SJCRH30 (cell line): ENCODE results near the gene ARHGEF19. TPM values are rescaled to one million over a fixed set of nuclear protein-coding genes. Genes with fewer than 3 reads are reported as not detected.
"Not testable (repeated sequence)": the region's sequence is repeated elsewhere in the genome, so short reads cannot be mapped to it uniquely, and the experiment has no call there.

ENCODE experiments used
- DNase-seq, 2 experiments: peaks; one replicate each; pipeline ENCODE4 v3.0.0-alpha.2; 2015 to 2020
- H3K27ac ChIP-seq: fragments of 250-450 bp; sonication (Bioruptor Pico); 2 replicates; pipeline ENCODE4 v1.5.1; 2020; ENCODE audit warnings: mild to moderate bottlenecking, moderate library complexity
- H3K27me3 ChIP-seq: fragments of 250-450 bp; sonication (Bioruptor Pico); 2 replicates; pipeline ENCODE4 v1.5.1; 2020; ENCODE audit warnings: mild to moderate bottlenecking, moderate library complexity
- H3K36me3 ChIP-seq: fragments of 250-450 bp; sonication (Bioruptor Pico); 2 replicates; pipeline ENCODE4 v1.5.1; 2020; ENCODE audit warnings: mild to moderate bottlenecking, moderate library complexity
- H3K4me1 ChIP-seq: fragments of 250-450 bp; sonication (Bioruptor Pico); 2 replicates; pipeline ENCODE4 v1.5.1; 2020; ENCODE audit warnings: mild to moderate bottlenecking, moderate library complexity
- H3K4me3 ChIP-seq: fragments of 250-450 bp; sonication (Bioruptor Pico); 2 replicates; pipeline ENCODE4 v1.5.1; 2020; ENCODE audit warnings: mild to moderate bottlenecking, moderate library complexity
- H3K9me3 ChIP-seq: fragments of 250-450 bp; sonication (Bioruptor Pico); replicated peaks from 2 replicates; pipeline ENCODE4 v1.5.1; 2020; ENCODE audit warnings: mild to moderate bottlenecking, moderate library complexity
- total RNA-seq: library from RNA; depleted of rRNA; stranded (reverse); fragments of >200 nt; shearing (Covaris generic); gene quantifications from 2 replicates; pipeline ENCODE4 v1.2.3, GENCODE V29; 2014

The ARHGEF19 gene
- total RNA-seq, 1 experiment from 2014 or later, result 9.9 TPM

DNA sequence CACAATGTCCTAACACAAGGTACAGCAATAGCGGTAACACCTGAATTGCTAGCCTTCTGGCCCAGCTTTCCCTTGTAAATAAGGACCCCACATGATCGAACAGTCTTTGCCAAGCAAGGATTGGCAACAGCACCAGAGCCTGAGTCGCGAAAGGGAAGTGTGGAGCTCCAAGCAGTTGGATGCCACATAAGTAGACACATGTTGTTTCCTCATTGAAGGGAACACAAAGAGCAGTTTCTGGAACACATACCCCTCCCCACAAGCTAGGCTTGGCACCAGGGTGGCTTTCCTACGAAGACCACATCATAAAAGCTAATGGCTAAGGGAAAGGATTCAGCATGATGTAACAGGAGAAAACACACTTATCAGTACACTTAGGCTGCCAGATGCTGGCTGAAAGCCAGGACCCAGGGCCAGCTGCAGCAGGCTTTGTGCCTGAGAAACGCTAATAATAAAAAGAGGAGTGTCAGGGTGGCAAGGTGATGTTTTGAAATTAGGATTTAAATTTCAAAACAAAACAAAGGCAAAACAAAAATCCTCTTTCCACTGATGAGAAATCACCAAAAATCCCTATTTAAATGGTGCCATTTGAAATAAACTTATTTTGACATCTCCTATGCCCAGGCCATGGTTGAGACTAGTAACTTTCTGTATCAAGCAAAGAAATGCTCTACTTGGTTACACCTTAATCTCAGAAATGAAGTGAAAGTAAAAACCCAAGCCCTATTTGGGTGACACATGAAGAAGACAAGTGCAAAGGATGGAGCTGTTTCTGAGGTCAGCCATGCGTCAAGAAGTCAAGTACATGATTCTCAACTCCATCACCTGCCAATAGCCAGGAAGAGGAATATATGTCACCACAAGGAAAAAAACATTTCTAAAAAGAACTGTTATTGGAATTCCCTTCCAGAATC is 36.4 kb upstream of the ARHGEF19 start:
- H3K27me3 ChIP-seq, result no peaks in the 10 kb centered on the region
- peaks cover 6% of the 10 kb centered on the region; the same call in 1 of the 2 replicates for H3K36me3 ChIP-seq
- no peaks in the 10 kb centered on the region for H3K9me3 ChIP-seq
- peaks cover 24% of the 10 kb centered on the region for H3K4me1 ChIP-seq
- peak overlapping the region; percentile 20 for H3K27ac ChIP-seq
- no peak overlapping the region for H3K4me3 ChIP-seq
- DNase-seq, result peak; percentile 87 to 94

DNA sequence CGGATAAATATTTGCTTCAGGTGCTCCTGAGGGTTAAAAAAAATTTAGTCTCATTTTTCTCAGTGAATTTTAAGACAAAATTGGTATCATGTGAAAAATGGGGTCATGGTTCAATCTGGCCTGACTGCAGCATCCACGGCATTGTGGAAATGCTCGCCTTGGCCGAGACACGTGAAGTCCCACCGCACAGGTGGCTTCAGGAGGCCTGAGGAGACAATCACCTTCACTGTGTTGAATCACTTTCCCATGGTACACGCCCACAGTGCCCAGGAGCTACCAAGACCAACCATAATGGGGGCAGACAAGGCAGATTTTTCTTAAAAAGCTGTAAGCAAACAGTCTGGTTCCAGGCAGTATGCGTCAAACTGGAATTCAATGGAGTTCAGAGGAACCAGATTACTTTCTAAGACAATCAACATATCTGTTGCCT is 35.6 kb upstream of the ARHGEF19 start:
- peak overlapping the region; percentile 20 for H3K27ac ChIP-seq
- H3K27me3 ChIP-seq, result no peaks in the 10 kb centered on the region
- no peaks in the 10 kb centered on the region for H3K9me3 ChIP-seq
- H3K4me1 ChIP-seq, result peaks cover 32% of the 10 kb centered on the region
- H3K4me3 ChIP-seq, result no peak overlapping the region
- peaks cover 6% of the 10 kb centered on the region; the same call in 1 of the 2 replicates for H3K36me3 ChIP-seq
- DNase-seq, result no peak

DNA sequence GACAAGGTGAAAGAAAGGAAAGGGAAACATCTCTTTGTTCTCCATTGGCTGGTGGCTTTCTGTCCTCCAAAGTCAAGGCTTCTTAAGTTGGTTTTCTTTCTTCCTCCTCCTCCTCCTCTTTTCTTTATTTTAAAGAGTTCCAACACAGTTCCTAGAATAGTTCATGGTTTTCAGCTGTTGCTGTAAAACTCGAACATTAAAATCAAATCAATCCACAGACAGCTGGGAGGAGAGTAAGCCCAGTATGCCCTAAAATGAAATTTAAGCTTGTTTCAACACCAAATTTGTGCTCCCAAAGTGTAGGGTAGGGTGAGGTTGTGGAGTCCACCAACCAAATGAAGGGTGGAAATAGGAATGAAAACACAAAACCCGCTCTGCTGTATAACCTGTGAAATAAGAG is 35.0 kb upstream of the ARHGEF19 start:
- Histone ChIP-seq H3K9me3 (no peaks in the 10 kb centered on the region), H3K27ac (no peak overlapping the region), H3K4me1 (peaks cover 36% of the 10 kb centered on the region), H3K27me3 (no peaks in the 10 kb centered on the region), H3K4me3 (no peak overlapping the region), H3K36me3 (peaks cover 6% of the 10 kb centered on the region; the same call in 1 of the 2 replicates)
- no peak for DNase-seq

DNA sequence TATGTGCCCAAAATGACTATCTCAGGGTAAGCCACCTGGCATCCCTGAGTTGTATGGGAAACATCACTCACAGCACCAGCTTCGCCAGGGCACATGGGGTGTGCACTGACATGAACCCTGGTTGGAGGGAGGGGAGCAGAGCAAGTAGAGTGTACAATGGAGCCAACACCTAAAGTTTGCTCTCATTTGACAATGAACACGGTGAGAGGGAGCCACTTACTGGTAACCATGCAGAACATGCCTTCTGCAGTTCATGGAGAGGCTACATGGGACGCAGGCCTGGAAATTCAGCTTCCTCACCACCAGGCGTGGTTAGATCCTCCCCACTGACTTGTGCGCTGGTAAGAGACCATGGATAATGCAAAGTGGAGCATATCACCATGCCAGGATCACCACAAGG is 34.5 kb upstream of the ARHGEF19 start:
- Histone ChIP-seq H3K27ac (no peak overlapping the region), H3K4me1 (peaks cover 36% of the 10 kb centered on the region), H3K36me3 (peaks cover 2% of the 10 kb centered on the region; the same call in 1 of the 2 replicates), H3K27me3 (no peaks in the 10 kb centered on the region), H3K4me3 (no peak overlapping the region), H3K9me3 (no peaks in the 10 kb centered on the region)
- DNase-seq, result no peak

DNA sequence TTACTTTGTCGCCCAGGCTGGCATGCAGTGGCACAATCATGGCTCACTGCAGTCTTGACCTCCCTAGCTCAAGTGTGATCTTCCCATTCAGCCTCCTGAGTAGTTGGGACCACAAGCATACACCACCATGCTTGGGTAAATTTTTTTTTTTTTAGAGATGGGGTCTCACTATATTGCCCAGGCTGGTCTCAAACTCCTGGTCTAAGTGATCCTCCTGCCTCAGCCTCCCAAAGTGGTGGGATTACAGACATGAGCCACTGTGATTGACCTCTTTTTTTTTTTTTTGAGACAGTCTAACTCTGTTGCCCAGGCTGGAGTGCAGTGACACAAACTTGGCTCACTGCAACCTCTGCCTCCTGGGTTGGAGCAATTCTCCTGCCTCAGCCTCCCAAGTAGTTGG is 33.8 kb upstream of the ARHGEF19 start:
- not testable (repeated sequence) for H3K27ac ChIP-seq, DNase-seq, H3K9me3 ChIP-seq, H3K4me3 ChIP-seq, H3K36me3 ChIP-seq, H3K27me3 ChIP-seq
- H3K4me1 ChIP-seq, result peaks cover 36% of the 10 kb centered on the region

DNA sequence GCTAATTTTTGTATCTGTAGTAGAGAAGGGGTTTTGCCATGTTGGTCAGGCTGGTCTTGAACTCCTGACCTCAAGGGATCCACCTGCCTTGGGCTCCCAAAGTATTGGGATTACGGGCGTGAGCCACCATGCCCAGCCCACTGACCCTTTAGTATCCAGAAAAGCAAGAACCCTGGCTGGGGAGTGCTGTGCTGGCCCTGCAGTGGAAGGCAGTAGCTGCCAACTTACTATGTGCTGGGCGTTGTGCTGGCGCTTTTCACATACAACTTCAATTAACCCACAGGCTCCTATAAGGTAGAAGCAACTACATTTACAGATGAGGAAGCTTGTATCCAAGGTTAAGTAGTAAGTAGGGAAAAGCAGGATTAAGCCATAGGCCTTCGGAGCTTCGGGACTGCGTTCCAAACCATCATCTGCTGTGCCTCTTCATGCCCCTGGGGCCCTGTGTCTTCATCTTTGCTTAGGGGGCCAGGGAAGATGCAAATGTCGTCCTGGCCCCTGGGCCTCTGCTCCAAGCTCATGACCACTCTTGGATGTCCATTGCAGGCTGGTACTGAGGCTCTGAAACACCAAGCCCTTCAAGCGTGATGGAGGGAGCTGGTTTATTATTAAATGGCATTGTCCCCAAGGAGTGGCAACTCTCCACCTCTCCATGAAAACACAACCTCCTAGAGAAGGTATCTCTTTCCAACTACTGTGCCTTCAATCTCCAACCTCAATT is 33.2 kb upstream of the ARHGEF19 start:
- Histone ChIP-seq H3K27me3 (no peaks in the 10 kb centered on the region), H3K36me3 (no peaks in the 10 kb centered on the region; the same call in 1 of the 2 replicates), H3K27ac (no peak overlapping the region), H3K4me1 (peaks cover 36% of the 10 kb centered on the region), H3K4me3 (no peak overlapping the region), H3K9me3 (no peaks in the 10 kb centered on the region)
- DNase-seq, result no peak

DNA sequence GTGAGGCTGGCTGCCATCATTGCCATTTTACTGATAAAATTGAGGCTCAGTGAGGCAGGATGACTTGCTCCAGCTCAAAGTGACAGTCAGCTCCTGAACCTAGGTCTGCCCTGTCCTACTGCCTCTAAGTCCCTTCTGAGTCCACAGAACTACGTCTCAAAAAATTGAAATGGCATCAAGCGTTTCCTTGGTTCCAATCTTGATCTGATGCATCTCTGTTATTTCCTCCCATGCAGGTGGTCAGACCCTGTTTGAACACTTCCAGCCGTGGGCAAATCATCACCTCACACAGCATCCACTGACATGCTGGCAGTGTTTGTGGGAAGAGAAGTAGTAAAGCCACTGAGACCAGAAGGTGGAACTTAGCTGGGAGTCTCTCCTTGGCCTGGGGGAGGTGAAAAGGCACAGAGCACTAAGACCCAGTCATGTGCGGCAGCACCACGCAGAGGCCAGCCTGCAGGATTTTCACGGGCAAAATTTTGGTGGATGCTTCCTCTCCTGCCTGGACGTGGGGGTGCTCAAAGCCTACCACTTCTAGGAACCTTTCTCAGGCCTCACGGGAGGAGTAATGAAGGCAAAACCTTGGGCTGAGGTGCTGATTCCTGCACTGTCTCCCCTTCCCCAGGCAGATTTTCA is 32.3 kb upstream of the ARHGEF19 start:
- Histone ChIP-seq H3K36me3 (no peaks in the 10 kb centered on the region; the same call in 1 of the 2 replicates), H3K27me3 (no peaks in the 10 kb centered on the region), H3K4me1 (peaks cover 37% of the 10 kb centered on the region), H3K27ac (no peak overlapping the region), H3K4me3 (no peak overlapping the region), H3K9me3 (no peaks in the 10 kb centered on the region)
- no peak for DNase-seq

DNA sequence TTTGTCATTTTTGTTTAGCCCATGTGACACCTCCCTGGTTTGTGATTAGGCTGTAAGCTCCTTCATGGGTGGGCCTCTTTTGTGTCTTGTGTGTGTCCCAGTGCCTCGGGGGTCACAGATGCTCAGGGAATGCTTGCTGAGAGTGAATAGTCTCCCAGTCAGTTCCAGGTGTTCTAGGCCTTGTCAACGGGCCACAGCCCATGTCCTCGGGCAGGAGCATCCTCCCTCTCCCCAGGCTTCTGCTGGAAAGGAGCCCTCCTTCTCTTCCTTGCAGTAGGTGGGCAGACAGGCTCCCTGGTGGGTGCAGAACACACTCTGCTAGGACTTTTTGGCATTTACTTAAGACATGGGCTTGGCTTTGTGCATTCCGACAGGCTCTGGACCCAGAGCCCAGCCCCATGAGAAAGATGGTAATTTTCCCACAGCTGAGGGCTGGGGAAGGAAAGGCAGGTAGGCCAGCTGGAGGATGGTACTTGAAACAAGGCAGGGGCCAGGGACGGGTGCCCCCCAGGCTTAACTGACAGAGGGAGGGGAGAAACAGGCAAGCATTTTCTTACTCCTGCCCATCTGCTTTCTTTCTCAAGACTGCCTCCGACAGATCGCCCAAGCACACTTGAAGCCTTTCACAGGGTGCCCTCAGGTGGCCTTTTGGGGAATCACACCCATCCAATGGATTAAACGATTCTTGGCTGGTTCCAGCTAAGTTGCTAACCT is 31.6 kb upstream of the ARHGEF19 start:
- DNase-seq, result peak; percentile 79 to 94
- Histone ChIP-seq H3K4me1 (peaks cover 37% of the 10 kb centered on the region), H3K4me3 (no peak overlapping the region)

DNA sequence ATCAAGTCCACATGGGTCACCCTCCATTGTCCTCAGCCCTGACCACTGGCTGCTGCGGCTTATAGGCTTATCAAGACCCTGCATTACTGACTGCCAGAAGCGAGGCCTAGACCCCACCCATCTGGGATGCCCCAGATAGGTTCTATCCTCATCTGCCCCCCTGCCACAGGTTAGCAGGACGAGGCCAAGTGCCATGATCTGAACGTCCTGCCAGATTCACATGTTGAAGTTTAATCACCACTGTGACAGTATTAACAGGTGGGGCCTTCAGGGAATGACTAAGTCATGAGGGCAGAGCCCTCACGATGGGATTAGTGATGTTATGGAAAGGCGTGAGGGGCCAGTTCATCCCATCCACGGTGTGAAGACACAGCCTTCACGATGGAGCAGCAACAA is 30.8 kb upstream of the ARHGEF19 start:
- H3K4me3 ChIP-seq, result no peak overlapping the region
- no peak overlapping the region for H3K27ac ChIP-seq
- H3K9me3 ChIP-seq, result no peaks in the 10 kb centered on the region
- peak; percentile 31 to 61 for DNase-seq
- no peaks in the 10 kb centered on the region for H3K27me3 ChIP-seq
- H3K4me1 ChIP-seq, result peaks cover 37% of the 10 kb centered on the region
- H3K36me3 ChIP-seq, result no peaks in the 10 kb centered on the region

More for the DNA sequence above, 31.6 kb upstream of the ARHGEF19 start:
- no peaks in the 10 kb centered on the region for H3K27me3 ChIP-seq
- H3K27ac ChIP-seq, result no peak overlapping the region
- H3K9me3 ChIP-seq, result no peaks in the 10 kb centered on the region
- no peaks in the 10 kb centered on the region for H3K36me3 ChIP-seq

DNA sequence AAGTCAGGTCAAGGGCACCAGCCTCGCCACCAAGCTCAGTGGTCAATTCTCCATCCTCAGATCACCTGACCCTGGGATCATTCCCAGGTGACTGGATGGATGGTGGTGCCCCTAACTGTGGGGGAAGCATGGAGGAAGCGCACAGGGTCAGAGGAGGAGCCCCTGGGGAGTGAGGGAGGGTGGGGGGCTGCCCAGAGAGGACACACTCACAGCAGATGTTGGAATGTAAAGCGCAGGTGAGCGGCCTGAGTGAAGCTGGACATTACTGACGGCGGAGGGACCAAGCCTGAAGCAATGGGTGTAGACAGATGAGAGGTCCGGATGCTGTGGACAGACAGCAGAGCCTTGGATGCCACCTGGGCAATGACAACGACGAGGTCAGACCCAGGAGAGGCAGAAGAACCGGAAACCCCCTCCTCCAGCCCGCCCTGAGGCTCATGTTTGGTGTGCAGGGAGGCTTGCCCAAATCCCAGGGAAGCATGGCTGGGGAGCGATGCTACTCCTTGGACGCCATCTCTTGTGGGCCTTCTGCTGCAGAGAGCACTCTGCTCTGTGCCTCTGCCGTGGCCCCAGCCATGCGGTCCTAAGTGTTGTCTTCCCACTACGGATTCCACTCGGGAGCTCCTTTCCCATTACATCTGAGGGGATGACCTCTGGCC is 30.2 kb upstream of the ARHGEF19 start:
- Histone ChIP-seq H3K27ac (no peak overlapping the region), H3K27me3 (no peaks in the 10 kb centered on the region), H3K4me1 (peaks cover 35% of the 10 kb centered on the region), H3K9me3 (no peaks in the 10 kb centered on the region), H3K36me3 (no peaks in the 10 kb centered on the region), H3K4me3 (no peak overlapping the region)
- no peak for DNase-seq

DNA sequence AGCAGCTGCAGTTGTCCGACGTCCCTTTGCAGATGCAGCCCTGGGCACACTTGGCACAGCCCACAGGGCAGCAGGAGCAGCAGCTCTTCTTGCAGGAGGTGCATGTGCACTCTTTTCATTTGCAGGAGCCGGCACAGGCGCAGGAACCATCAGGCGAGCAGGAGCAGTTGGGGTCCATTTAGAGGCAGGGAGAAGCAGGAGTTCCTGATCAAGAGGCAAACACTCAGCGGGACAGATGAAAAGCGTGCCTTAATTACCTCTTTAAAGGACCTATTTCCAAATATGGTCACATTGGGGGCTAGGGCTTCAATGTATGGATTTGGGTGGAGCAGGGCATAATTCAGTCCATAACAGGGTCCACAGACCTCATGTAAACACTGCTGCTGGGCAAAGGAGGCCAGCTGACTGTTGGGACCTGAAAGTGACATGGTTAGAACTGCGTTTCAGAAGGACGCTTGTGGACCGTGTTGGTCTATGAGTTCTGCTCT is 28.8 kb upstream of the ARHGEF19 start:
- no peaks in the 10 kb centered on the region for H3K9me3 ChIP-seq
- DNase-seq, result no peak
- H3K27me3 ChIP-seq, result no peaks in the 10 kb centered on the region
- no peaks in the 10 kb centered on the region for H3K36me3 ChIP-seq
- H3K4me3 ChIP-seq, result no peak overlapping the region
- H3K27ac ChIP-seq, result no peak overlapping the region
- H3K4me1 ChIP-seq, result peaks cover 39% of the 10 kb centered on the region

DNA sequence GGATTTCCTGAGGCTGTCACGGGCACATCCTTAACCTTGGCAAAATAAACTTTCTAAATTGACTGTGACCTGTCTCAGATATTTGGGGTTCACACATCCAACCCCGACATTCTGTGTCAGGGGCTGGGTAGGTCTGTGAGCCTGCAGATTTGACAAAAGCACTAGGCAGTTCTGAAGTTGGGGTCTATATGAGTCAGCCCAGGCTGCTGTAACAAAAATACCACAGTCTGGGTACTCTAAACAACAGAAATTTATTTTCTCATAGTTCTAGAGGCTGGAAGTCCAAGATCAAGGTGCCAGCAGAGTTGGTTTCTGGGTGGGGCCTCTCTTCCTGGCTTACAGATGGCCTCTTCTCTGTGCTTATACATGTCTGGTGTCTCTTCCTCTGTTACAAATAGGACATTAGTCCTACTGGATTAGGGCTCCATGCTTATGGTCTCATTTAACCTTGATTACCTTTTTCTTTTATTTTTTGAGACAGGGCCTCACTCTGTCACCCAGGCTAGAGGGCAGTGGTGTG is 27.6 kb upstream of the ARHGEF19 start:
- no peaks in the 10 kb centered on the region for H3K36me3 ChIP-seq
- no peak for DNase-seq
- peaks cover 43% of the 10 kb centered on the region for H3K4me1 ChIP-seq
- no peaks in the 10 kb centered on the region for H3K27me3 ChIP-seq
- H3K4me3 ChIP-seq, result no peak overlapping the region
- no peaks in the 10 kb centered on the region for H3K9me3 ChIP-seq
- H3K27ac ChIP-seq, result no peak overlapping the region

DNA sequence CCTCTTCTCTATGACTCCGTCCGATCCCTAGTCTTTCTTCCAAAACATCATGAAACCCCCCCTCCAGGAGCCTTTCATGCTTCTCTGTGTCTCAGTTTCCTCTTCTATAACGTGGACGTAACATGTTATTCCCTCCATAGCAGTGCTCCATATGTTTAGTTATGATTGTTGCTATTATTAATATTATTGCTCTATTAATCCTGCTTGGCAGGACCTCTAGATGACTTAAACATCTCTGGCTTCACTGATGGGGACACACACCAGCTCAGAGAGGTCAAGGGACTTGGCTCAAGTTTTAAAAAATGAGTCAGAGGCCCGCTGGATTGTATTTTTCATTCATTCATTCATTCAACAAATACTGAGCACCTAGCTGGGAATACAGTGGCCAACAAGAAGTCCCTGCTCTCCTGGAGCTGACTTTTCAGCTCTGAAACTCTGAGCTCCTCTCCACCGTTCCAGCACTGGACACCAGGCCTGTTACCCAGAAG is 24.9 kb upstream of the ARHGEF19 start:
- Histone ChIP-seq H3K4me1 (peaks cover 27% of the 10 kb centered on the region), H3K27me3 (no peaks in the 10 kb centered on the region), H3K27ac (no peak overlapping the region), H3K9me3 (no peaks in the 10 kb centered on the region), H3K36me3 (no peaks in the 10 kb centered on the region), H3K4me3 (peak overlapping the region; percentile 61)
- no peak for DNase-seq
